TTC549 (cell line): ENCODE results near the gene LRGUK.
"Not testable (repeated sequence)": the region's sequence is repeated elsewhere in the genome, so short reads cannot be mapped to it uniquely, and the experiment has no call there.

Source experiments
- FAIRE-seq: peaks from 2 replicates; lab custom pipeline; 2012; peaks lifted over from hg19 to GRCh38; lab: Jason Lieb, UNC

Gene LRGUK, protein sequence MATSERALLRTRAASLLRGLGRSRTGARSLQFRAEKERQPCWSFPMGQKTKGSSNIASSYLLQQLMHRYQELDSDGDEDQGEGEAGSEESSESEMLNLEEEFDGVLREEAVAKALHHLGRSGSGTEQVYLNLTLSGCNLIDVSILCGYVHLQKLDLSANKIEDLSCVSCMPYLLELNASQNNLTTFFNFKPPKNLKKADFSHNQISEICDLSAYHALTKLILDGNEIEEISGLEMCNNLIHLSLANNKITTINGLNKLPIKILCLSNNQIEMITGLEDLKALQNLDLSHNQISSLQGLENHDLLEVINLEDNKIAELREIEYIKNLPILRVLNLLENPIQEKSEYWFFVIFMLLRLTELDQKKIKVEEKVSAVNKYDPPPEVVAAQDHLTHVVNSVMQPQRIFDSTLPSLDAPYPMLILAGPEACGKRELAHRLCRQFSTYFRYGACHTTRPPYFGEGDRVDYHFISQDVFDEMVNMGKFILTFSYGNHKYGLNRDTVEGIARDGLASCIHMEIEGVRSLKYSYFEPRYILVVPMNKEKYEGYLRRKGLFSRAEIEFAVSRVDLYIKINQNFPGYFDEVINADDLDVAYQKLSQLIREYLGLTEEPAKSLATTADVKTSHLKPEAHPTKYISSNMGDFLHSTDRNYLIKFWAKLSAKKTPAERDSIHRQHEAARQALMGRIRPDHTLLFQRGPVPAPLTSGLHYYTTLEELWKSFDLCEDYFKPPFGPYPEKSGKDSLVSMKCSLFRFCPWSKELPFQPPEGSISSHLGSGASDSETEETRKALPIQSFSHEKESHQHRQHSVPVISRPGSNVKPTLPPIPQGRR

DNA sequence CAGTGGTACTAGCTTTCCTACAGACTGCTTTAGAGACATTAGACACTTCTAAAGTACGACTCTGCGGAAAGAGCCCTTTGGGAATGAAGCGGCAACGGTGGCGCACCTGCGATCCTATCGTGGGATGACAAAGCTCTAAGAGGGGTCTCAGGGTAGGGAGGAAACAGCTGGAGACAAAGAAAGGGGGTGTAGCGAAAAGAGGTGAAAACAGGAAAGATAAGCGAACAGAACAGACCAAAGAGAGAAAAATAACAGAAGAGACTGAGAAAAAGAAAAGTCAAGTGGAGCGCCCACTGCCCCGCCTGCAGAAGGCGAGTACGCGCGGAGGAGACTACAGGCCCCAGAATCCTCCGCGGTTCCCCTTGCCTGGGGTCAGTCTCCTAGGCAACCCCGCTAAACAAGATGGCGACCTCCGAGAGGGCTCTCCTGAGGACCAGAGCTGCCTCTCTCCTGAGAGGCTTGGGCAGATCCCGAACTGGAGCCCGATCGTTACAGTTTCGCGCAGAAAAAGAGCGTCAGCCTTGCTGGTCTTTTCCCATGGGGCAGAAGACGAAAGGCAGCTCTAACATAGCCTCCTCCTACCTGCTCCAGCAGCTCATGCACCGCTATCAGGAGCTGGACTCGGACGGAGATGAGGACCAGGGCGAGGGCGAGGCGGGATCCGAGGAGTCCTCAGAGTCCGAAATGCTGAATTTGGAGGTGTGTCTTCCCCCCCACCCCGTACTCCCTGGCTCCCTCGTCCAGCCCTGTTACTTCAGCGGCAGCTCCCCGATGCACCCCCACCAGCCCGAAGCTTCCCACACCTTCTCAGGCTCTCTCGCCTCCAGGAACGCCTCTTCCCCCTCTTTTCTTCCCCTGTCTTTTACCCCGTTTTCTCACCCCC is at the start of gene LRGUK:
Gene LRGUK, plus strand, starts transcription at position 375 of the 883 bp plus-strand sequence. Its CDS starts 28 bp downstream, at position 403.
- FAIRE-seq, result no peak

DNA sequence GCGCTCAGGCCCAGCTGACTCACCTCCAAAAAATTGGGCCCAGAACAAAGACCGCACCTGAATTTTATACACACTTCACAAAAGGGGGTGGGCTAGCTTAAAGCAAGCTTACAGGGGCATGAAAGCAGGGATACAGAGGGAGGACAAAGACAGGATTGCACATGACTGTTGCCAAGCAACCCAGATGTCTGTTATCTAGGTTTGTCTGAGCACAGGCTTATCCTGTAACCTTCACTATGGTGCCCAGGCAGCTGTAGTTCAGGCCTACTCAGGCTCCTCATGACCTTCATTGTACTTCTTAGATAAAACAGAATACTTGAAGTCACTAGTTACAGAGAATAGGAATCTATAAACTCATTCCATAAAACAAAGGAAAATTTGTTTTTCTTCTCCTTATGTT is 49.6 kb upstream of the LRGUK start:
- not testable (repeated sequence) for FAIRE-seq

DNA sequence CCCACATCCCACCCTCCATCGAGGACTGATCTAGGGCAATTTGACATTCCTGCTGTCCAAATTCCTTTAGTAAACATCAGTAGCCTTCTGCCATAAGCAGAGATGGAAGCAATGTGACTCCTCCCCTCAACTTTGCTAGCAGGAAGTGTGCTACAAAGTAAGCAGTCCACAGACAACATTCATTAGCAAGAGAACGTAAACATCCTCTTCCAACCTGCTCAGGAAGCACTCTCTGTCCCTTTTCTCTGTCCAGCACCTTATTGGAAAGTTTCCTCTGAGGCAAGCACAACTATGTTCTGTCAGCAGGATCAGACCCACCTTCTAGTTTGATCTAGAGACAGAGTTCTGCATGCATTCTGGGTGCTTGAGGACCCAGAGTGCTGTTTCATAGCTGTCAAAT is 48.1 kb upstream of the LRGUK start:
- FAIRE-seq, result no peak

DNA sequence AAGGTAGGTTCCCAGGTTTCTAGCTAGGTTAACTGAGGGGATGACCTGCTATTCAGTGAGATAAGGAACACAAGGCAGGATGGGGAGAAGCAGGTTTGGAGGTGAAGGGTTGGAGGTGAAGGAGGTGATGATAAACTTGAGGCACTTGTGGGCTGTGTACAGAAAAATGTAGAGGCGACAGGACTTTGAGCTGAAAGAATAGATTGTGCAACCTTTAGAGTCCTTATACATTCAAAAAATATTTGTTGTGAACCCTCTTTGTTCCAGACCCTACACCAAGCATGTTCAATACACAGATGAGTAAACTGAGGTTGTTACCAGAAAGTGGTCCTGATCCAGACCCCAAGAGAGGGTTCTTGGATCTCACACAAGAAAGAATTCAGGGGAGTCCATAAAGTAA is 45.4 kb upstream of the LRGUK start:
- FAIRE-seq, result no peak

DNA sequence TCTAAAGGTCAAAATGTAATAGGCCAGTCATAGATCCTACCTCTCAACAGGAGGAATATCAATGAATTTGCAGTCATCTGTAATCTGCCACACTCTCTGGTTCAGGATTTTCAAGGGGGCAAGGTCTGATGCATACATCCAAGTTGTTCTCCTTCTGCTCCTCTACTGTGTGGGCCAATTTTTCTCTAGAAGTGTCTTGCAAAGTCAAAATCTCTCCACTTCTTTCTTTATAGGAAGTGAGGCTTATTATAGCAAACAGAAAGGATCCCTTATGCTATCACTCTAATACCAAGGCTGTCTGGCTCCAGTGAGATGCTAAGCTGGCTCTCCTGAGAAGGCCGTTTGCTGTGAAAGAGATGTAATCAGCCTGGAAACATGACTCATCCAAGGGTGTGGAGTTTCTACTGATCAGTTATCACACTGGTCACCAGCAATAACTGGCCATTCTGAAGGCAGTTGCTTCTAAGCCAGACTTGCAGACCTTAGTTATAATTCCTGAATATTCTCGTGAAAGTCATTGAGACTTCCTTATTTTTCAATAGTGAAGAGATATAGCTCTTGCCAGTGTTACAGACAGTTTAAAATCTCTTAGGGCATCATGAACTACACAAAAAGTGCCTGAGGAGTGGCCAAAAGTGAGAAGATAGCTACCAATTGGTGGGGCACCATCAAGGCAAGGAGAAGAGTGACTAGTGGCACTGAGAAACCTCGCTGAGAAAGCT is 43.2 kb upstream of the LRGUK start:
- FAIRE-seq, result no peak

DNA sequence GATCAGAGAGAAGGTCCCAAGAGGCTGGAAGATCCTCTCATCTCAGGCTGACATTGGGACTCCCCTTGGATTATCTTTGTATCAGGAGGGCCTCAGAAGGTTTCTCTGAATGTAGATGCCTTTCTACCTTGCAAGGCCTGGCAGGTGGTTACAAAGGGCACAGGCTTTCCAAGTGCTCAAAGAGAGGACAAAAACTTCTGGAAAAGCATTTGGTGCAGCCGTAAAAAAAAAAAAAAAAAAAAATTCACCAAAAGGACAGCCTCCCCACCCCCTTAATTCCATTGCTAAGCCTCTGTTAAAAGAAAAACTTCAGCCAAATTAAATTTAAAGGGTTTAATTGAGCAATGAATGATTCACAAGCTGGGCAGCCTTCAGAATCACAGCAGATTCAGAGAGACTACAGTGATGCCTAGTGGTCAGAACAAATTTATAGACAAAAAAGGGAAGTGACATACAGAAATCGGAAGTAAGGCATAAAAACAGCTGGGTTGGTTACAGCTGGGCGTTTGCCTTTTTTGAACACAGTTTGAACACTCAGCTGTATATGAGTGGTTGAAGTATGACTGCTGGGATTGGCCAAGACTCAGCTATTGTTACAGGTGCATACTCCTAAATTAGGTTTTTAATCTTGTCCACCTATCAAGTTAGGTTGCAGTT is 42.5 kb upstream of the LRGUK start:
- no peak for FAIRE-seq

DNA sequence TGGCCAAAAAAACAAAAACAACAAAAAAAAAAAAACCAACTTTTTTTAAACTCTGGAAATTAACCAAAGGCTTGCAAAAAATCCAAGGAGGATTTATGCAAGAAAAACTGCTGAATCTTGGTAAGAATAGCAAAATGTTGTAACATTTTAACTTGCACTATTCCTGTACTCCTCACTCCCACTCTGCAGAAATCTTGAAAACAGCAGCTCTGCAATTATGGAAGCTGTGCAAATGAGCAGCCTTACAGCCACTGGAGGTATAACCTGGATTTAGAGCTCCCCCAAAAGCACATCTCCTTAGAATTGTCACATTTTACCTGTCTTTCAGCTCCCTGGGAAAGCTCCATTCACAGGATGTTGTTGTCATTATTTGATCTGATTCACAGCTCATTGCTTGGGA is 41.8 kb upstream of the LRGUK start:
- FAIRE-seq, result no peak

DNA sequence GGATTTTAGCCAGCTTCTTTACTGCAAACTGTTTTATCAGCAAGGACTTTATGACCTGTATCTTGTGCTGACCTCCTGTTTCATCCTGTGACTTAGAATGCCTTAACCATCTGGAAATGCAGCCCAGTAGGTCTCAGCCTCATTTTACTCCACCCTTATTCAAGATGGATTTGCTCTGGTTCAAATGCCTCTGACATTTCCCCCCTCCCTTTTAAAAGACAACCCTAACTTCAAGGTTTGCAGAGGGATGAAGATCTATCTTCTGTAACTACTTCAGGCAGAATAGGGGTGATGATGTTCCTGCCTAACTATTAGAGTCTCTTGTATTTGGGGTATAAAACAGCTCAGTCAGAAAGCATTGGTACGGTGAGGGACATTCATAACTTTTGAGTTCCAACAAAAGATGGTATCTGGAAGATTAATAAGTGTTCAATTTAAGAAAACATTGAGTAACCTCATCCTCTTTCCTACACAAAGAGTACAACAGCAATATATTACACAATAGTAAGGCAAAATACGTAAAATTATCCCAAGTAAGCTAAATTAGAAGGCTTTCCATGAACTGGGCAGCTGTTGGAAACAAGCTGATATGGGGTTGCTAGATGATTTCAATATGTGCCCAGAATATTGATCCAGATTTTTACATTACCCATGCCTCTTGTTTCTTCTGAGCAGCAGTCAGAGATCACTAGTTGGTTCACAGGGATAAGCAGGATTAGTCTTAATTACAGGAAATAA is 40.0 kb upstream of the LRGUK start:
- FAIRE-seq, result no peak

DNA sequence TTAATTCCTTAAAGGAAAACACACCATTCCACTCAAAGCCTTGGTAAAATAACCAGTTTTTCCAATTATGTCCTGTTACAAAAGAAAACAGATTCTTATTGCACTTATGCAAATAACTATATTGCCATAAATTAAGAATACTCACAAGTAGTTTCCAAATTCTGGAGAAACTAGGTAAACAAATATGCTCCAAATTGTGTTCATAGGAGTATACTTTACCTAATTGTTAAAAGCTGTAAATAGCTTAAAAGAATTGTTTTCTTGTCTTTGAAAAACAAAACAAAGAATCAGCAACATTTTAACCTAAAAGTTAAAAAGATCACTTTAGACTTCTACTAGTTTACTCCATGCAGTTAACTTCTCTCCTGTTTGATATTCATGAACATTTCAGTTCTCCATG is 38.9 kb upstream of the LRGUK start:
- FAIRE-seq, result no peak

DNA sequence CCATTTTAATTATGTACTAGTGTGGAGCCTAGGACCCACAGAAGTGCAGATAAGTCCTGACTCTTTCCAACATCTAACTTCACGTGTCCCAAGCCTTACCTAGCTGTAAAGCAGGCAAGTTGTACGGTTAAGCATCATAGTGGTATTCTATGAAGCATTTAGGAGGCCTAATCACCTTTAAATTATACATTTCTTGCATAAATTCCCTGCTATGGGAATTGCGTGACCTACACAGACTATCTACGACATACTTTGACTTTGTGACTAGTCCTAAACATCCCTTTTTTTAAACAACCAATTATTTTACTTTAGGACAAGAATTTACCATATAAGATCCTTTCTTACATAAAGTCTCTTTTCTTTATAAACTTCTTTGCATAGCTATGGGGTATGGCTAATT is 37.7 kb upstream of the LRGUK start:
- no peak for FAIRE-seq

DNA sequence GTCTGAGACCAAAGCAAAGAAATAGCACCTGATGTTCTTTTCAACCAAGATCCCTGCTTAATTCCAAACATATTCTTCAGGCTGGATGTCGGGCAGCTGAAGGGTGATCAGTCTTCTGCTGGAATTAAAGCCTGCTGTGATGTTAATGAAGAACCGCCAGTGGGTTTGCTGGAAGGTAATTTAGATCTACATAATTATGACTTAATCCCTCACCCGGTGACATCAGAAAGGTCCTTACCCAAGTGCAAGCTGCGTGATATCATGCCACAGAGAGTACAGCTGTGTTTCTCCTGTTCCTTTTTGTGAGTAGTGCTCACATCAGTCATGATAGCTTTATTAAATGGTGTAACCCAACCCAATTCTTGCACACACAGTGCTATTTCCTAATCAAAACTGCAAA is 29.1 kb upstream of the LRGUK start:
- no peak for FAIRE-seq

DNA sequence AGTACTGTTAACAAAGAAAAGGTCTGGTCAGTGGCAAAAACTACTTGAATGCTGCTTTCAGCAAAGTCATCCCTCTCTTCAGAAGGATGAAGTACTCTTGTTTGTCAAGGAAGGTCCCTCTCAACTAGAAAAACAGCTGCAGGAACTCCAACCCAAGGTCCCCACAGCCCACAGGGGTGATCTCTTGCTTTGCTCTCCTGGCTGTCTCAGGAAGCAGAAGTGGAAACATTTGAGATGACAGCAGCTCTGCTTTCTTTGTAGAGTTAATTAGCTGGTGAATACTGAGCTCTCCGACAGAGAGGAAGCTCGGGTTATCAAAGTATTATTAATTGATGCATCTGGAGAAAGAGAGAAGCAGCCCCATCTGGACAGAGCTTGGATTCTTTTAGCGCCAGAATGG is 25.4 kb upstream of the LRGUK start:
- no peak for FAIRE-seq

DNA sequence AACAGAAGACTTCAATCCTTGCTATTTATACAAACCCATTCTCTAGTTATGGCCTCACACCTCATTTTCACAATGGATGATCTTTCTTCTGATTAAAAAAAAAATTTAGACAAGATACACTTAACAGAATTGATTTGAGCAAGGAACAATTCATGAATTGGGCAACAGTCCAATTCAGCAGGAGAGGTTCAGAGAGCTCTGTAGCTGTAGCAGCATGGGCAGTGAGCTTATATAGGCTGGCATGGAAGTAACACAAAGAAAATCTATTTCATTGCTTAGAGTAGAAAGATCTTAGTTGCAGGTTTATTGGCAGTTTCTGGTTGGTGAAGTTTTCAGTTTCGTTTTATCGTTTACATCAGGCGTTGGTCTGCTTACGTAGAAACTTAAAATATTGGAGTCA is 23.0 kb upstream of the LRGUK start:
- no peak for FAIRE-seq

DNA sequence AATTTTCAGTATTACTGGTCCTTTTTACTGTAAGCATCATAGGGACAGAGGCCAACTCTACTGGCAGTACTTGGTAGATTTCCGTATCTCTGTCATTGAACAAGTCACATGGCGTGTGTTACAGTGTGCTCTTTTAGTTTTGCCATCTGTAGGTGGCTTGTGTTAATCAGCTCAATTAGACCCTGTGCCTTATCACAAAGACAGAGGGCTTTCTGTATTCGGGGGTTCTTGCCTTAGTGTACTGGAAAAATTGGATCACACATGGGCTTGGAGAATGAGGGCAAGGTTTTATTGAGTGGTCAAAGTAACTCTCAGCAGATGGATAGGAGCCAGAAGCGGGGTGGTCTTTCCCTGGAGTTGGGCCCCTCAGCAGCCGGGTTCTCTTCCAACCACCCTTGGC is 21.3 kb upstream of the LRGUK start:
- no peak for FAIRE-seq

DNA sequence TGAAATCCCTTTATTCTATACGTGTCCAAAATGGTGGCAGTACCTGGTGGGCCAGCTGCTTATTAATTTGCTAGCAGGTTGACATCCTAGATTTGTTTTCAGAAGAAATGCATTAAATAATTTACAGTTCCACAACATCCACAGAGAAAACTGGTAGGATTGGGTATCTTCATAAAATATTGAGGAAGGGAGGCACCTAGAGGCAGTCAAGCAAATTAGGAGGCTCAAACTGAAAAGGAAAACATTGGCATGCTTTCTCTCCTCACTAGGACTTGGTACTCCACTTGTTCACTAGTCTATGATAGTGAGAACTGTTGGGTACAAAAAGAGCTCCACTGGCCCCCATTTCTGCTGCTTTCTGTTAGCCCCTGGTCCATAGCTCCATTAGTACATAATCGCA is 18.3 kb upstream of the LRGUK start:
- no peak for FAIRE-seq

DNA sequence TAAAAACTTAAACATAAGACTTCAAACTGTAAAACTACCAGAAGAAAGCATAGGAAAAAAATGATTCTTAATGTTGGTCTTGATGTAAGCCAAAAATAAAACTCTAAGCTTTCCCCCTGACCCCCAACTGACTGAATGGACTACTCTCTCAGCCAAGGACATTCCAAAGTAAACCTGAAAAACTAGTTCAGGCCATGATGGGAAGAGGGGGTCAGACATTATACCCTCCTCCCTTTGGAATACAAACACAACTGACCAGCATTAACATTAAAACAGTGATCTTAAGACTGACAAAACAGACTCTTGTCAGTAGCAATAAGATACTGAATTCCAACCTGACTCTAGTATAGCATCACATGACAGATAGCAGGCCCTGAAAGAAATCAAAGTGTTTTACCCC is 13.5 kb upstream of the LRGUK start:
- no peak for FAIRE-seq

DNA sequence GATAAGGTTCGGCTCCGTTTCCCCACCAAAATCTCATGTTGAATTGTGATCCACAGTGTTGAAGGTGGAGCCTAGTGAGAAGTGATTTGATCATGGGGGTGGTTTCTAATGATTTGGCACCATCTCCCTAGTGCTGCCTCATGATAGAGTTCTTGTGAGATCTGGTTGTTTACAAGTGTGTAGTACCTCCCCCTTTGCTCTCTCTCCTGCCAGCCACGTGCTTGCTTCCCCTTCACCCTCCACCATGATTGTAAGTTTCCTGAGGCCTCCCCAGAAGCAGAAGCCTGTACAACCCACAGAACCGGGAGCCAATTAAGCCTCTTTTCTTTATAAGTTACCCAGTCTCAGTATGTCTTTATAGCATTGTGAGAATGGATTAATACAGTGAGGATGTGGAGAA is 12.1 kb upstream of the LRGUK start:
- no peak for FAIRE-seq

DNA sequence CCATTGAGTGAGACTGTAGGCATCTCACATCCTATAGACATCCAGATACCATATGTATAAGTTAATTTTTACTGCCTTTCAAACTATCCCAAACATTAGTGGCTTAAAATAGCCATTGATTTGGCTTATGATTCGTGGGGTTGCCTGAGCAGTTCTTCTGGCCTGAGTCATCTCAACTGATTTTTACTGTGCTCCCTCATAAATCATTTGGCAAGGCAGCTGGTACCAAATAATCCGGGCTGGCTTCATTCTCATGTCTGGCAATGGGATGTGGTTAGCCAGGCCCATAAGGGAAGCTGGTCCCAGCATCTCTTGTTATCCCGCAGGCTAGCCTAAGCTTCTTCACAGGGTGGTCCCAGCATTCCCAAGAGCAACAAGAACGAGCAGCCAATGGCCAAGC is 6.7 kb upstream of the LRGUK start:
- no peak for FAIRE-seq

DNA sequence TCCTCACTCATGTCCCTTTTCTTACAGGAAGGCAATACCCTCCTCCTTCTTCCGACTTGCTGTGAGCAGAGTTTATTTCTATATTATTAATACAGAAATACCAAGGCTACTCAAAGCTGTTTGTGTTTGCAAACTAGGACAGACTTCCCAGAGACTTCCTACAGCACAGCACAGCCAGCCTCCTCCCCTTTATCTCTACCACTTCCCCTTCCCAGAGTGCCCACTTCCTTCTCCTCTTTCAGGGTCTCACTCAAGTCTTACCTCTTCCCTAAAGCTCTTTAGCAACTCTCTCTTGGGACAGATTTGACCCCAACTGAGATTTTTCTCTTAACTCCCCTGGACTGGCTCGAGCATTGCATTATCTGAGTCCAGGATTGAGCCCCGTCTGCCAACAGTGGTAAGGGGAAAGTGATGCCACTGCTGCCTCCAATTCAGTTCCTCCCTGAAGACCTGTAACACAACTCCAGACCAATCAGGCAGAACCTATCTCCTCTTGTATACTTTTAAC is 5.5 kb upstream of the LRGUK start:
- FAIRE-seq, result no peak

DNA sequence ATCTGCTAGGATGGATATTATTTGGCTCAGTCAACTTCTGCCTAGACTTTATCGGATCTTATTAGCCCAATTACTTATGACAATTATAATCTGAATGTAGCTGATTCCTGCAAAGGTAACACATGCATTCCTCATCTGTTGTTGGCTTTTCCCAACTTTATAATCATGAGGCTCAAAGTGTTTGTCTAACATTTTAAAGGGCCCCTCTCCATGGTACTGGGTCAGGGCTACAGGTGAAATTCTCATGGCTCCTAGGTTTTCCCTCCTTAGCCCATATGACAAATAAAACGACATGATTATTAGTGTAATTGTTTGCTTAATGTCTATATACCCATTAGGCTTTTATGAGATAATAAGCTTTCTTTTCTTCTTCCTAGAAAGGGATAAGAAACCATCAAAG is 4.2 kb upstream of the LRGUK start:
- FAIRE-seq, result no peak

DNA sequence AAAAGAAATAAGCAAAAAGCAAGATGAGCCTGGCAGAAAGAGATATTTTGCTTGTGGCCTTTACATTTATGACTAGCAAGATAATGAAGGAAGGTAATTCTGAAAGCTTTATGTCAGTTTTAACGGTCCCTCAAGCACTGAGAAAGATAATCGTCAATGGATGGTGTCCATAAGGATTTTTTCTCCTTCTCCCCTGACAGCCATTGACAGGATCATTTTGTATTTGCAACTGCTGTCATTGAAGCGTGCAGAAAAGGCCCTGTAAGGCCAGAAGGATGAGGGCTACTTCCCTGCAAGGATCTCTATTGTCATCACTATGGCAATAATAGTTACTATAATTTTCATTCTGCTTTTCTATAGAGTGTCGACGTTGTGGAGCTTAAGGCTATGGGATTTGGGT is 994 bp upstream of the LRGUK start:
- FAIRE-seq, result no peak
